Measurements from ENCODE around the gene P2RX1. TPM values are rescaled to one million over a fixed set of nuclear protein-coding genes. Genes with fewer than 3 reads are reported as not detected.

Gene P2RX1
- total and polyA plus RNA-seq, 8 donors: 17.7 to 41.8 (median 24.9) TPM

DNA sequence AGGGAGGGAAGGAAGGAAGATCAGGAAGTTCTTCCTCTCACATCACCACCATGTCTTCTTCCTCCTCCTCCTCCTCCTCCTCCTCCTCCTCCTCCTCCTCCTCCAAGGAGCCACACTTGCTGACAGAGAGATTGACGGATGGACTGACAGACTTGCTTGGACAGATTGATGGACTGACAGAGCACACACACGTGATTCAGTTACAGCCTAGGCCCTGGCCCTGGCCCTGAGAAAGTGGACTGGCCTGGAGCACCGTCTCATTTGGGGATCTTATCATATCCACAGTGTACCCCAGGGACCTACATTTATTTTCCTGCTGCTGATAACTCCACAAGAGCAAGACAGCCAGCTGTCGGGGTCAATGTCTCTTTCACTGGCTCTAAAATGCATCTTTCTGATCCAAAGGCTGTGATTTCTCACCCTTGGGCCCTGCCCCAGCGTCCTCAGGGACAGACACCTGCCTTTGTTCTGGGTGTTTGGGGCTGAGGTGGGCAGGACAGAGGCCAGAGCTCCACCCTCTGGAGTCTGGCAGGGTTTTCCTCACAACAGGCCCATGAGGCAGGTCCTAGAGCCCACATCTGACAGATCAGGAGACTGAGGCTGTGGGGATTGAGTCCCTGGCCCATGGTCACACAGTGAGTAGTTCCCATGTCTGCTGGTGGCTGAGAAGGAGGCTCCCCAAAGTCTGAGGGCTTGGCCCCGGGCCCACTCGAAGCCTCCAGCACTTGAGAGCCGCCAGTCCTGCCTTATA lies 2.3 kb upstream of the P2RX1 start:
- TF ChIP-seq, protein P1, sequence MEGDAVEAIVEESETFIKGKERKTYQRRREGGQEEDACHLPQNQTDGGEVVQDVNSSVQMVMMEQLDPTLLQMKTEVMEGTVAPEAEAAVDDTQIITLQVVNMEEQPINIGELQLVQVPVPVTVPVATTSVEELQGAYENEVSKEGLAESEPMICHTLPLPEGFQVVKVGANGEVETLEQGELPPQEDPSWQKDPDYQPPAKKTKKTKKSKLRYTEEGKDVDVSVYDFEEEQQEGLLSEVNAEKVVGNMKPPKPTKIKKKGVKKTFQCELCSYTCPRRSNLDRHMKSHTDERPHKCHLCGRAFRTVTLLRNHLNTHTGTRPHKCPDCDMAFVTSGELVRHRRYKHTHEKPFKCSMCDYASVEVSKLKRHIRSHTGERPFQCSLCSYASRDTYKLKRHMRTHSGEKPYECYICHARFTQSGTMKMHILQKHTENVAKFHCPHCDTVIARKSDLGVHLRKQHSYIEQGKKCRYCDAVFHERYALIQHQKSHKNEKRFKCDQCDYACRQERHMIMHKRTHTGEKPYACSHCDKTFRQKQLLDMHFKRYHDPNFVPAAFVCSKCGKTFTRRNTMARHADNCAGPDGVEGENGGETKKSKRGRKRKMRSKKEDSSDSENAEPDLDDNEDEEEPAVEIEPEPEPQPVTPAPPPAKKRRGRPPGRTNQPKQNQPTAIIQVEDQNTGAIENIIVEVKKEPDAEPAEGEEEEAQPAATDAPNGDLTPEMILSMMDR (IDR thresholded peaks at IDR 0.05): no peak
- FAIRE-seq (no peak), DNase-seq (no peak), ATAC-seq (no peak)
- H3K36me3 ChIP-seq: no peaks in the 10 kb centered on the region
- H3K4me3 ChIP-seq: no peak overlapping the region
- no peaks in the 10 kb centered on the region for H3K9me3 ChIP-seq
- H3K27ac ChIP-seq: no peak overlapping the region
- 72 to 85% methylated on average over 8 of the region's 8 CpGs for WGBS, 2 donors
- H3K4me1 ChIP-seq: peaks cover 0 to 3% (median 0%) of the 10 kb centered on the region in 3 donors
- intact Hi-C loops (cut with DNase I): loop anchor here in 2 of 3 donors (5.0 to 10.0 kb wide), 2 partner anchors 156 to 159 kb away; no protein-coding TSS in a partner anchor
- H3K27me3 ChIP-seq: no peaks in the 10 kb centered on the region

DNA sequence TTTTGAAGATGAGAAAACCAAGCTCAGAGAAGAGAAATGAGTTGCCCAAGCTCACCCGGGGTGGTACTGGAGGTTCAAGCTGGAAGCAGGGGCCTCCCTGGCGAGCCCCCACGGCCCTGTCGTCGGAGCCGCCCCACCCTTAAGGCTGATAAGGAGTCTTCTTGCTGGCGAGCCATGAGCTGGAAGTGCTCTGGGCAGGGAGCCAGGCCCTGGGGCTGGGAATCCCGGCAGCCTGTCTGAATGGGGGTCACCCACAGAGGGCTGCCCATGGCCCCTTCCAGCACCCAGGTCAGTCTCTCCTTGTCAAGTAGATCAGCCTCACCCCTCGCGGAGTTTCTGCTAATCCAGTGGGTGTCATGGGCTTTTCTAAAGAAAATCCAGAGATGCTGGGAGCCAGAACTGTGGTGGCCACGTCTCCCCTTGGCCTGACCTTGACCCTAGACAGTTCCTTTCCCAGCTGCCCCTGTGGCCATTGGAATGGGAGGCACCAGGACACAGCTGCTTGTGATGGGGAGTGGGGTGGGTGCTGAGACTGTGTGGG lies 1.2 kb upstream of the P2RX1 start:
- Histone ChIP-seq H3K4me1 (peaks cover 0 to 3% (median 0%) of the 10 kb centered on the region in 3 donors), H3K27ac (no peak overlapping the region), H3K27me3 (no peaks in the 10 kb centered on the region), H3K4me3 (no peak overlapping the region), H3K36me3 (no peaks in the 10 kb centered on the region), H3K9me3 (no peaks in the 10 kb centered on the region)
- 25 to 26% methylated on average over 11 of the region's 11 CpGs for WGBS, 2 donors
- DNase-seq (peak in 3 of 6 donors; percentile 56 to 80 (median 75)), ATAC-seq (peak in 2 of 4 donors; percentile 3 to 5), FAIRE-seq (no peak)
- intact Hi-C loops (cut with DNase I): loop anchor here in 2 of 3 donors (5.0 to 10.0 kb wide), 2 partner anchors 157 to 160 kb away; no protein-coding TSS in a partner anchor
- TF ChIP-seq, protein P1 (IDR thresholded peaks at IDR 0.05): no peak

DNA sequence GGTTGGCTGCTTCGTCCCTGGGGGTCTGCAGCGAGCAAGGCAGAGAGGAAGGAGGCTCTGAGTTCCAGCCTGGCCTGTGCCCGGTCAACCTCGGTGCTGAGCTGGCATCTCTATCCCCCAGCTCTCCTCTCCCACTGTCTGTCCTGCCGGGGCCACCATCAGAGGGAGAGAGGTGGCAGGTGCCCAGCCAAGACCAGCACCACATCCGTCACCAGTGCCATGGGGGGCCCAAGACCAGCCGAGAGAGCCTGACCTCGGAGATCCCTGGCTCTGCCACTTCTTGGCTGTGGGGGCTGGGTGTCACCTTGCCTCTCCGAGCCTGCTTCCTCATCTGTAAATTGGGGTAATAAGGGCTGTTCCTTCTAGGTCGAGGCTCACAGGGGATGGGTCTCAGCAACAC lies 560 bp upstream of the P2RX1 start:
- 84 to 86% methylated on average over 10 of the region's 10 CpGs for WGBS, 2 donors
- FAIRE-seq: no peak
- peak in 1 of 6 donors; percentile 70 for DNase-seq
- intact Hi-C loops (cut with DNase I): loop anchor here in 2 of 3 donors (5.0 to 10.0 kb wide), 2 partner anchors 158 to 160 kb away; no protein-coding TSS in a partner anchor
- Histone ChIP-seq H3K4me3 (no peak overlapping the region), H3K36me3 (no peaks in the 10 kb centered on the region), H3K27ac (no peak overlapping the region), H3K9me3 (no peaks in the 10 kb centered on the region), H3K27me3 (no peaks in the 10 kb centered on the region), H3K4me1 (peaks cover 0 to 3% (median 0%) of the 10 kb centered on the region in 3 donors)
- no peak for ATAC-seq
- TF ChIP-seq, protein P1 (IDR thresholded peaks at IDR 0.05): no peak

DNA sequence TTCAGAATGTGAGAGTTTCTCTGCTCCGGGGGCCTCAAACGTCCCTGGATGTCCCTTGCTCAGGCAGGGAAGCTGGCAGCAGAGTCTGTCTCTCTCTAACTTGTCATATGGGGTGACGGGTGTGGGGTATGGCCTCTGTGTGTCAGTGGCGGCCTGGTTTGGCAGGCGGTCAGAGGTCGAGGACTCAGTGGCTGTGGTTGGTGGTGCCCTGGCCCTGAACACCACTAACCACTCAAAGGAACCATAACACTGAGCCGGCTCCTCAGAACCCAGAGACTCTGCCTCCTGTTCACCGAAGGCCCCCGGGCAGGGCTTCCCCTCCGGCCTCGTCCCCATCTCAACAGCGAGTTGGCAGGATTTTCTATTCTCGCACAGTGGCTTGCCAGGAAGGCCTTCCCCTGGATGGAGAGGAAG lies 677 bp downstream of the P2RX1 start:
- intact Hi-C loops (cut with DNase I): loop anchor here in 2 of 3 donors (5.0 to 10.0 kb wide), 2 partner anchors 159 to 162 kb away; no protein-coding TSS in a partner anchor
- TF ChIP-seq, protein P1 (IDR thresholded peaks at IDR 0.05): no peak
- peak overlapping the region in 1 of 4 donors; percentile 10 for H3K4me3 ChIP-seq
- FAIRE-seq (no peak), DNase-seq (no peak), ATAC-seq (no peak)
- H3K4me1 ChIP-seq: peaks cover 0 to 3% (median 0%) of the 10 kb centered on the region in 3 donors
- no peaks in the 10 kb centered on the region for H3K36me3 ChIP-seq
- H3K27me3 ChIP-seq: no peaks in the 10 kb centered on the region
- 83 to 85% methylated on average over 13 of the region's 13 CpGs for WGBS, 2 donors
- no peaks in the 10 kb centered on the region for H3K9me3 ChIP-seq
- H3K27ac ChIP-seq: no peak overlapping the region
